Measurements from ENCODE around the gene DPEP1. TPM values are rescaled to one million over a fixed set of nuclear protein-coding genes. Genes with fewer than 3 reads are reported as not detected.

DPEP1 gene
- total RNA-seq, 2 donors from 2014 or later: not detected

- Histone ChIP-seq H3K27me3 (replicated peaks; ENCODE audit: insufficient read depth) (no peaks in the 10 kb centered on the region), H3K4me1 (ENCODE audit: control insufficient read depth in 1 of 2, low read depth in 2 of 2) (peaks cover 0 to 4% of the 10 kb centered on the region in 2 donors), H3K4me3 (no peak overlapping the region), H3K27ac (no peak overlapping the region), H3K36me3 (no peaks in the 10 kb centered on the region), H3K9me3 (no peaks in the 10 kb centered on the region)
- no peak for TF ChIP-seq CTCF (IDR thresholded peaks at IDR 0.05)
- ATAC-seq (ENCODE audit: insufficient number of reproducible peaks, low FRiP score, low read depth) (no peak), DNase-seq (ENCODE audit: low spot score) (no peak)
Measured at GRCh38 chr16:89596957-89597649, 16.3 kb upstream of the DPEP1 start.

DNA sequence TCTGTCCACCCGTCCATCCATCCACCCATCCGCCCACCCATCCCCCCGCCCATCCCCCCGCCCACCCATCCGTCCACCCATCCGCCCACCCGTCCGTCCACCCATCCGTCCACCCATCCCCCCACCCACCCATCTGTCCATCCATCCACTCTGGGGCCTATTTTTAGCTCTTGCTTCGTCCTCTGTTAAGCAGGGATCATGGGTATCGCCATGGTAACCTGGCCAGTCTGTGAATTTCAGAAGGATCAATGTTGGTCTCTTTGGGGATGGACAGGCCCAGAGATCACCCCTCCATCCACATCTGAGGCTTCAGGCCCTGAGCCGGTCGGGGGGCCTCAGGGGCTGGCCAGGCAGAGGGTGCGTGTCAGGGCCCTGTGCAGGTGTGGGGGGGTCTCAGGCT is 15.2 kb upstream of the DPEP1 start:
- ATAC-seq (ENCODE audit: insufficient number of reproducible peaks, low FRiP score, low read depth) (no peak), DNase-seq (ENCODE audit: low spot score) (no peak)
- H3K4me3 ChIP-seq: no peak overlapping the region
- TF ChIP-seq CTCF (IDR thresholded peaks at IDR 0.05): no peak
- no peak overlapping the region for H3K27ac ChIP-seq
- no peaks in the 10 kb centered on the region for H3K27me3 ChIP-seq (replicated peaks; ENCODE audit: insufficient read depth)
- H3K36me3 ChIP-seq: no peaks in the 10 kb centered on the region
- H3K9me3 ChIP-seq: no peaks in the 10 kb centered on the region
- H3K4me1 ChIP-seq (ENCODE audit: control insufficient read depth in 1 of 2, low read depth in 2 of 2): peaks cover 4 to 13% of the 10 kb centered on the region in 2 donors

GRCh38 chr16:89599451-89599858 is 14.0 kb upstream of the DPEP1 start:
- ATAC-seq (ENCODE audit: insufficient number of reproducible peaks, low FRiP score, low read depth) (no peak), DNase-seq (ENCODE audit: low spot score) (no peak)
- Histone ChIP-seq H3K4me1 (ENCODE audit: control insufficient read depth in 1 of 2, low read depth in 2 of 2) (peaks cover 4 to 13% of the 10 kb centered on the region in 2 donors), H3K4me3 (no peak overlapping the region), H3K27me3 (replicated peaks; ENCODE audit: insufficient read depth) (no peaks in the 10 kb centered on the region), H3K36me3 (no peaks in the 10 kb centered on the region), H3K9me3 (no peaks in the 10 kb centered on the region), H3K27ac (no peak overlapping the region)
- TF ChIP-seq CTCF (IDR thresholded peaks at IDR 0.05): no peak

DNA sequence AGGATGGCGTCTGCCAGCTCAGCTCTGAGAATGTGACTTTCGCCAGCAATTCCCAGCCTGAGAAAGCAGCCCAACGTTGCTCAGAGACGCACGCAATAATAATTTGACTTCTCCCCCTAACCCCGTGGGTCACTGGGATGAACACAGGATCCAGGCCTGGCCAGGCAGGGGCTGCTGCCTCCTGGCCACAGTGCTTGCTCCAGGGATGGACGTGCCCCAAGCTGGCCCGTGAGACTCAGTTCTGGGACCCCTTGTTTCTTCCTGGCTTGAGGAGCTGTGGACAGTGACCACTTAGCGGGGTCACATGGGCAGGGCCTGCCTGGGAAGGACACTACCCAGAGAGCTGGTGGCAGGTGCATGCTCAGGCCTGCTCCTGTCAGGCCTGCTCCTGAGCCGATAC is 13.5 kb upstream of the DPEP1 start:
- H3K9me3 ChIP-seq: no peaks in the 10 kb centered on the region
- peaks cover 4 to 13% of the 10 kb centered on the region in 2 donors for H3K4me1 ChIP-seq (ENCODE audit: control insufficient read depth in 1 of 2, low read depth in 2 of 2)
- no peak overlapping the region for H3K4me3 ChIP-seq
- H3K27ac ChIP-seq: no peak overlapping the region
- ATAC-seq (ENCODE audit: insufficient number of reproducible peaks, low FRiP score, low read depth) (no peak), DNase-seq (ENCODE audit: low spot score) (no peak)
- H3K27me3 ChIP-seq (replicated peaks; ENCODE audit: insufficient read depth): no peaks in the 10 kb centered on the region
- TF ChIP-seq CTCF (IDR thresholded peaks at IDR 0.05): no peak
- no peaks in the 10 kb centered on the region for H3K36me3 ChIP-seq

DNA sequence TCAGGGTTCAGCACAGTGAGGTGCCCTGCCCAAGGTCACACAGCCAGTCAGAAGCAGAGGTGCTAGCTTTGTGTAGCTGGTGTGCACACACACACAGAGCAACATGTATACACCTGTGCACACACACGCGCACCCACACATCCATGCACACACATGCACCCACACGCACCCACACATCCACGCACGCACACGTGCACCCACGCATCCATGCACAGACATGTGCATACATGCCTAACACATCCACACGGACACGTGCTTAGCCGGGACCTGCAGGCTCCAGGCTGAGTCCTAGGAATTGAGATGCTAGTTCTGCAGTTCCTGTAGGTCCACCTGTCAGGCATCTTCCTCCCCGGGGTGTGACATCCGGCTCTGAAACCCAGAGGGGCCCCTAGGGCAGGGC is 13.0 kb upstream of the DPEP1 start:
- Histone ChIP-seq H3K36me3 (no peaks in the 10 kb centered on the region), H3K27ac (no peak overlapping the region), H3K4me3 (no peak overlapping the region), H3K27me3 (replicated peaks; ENCODE audit: insufficient read depth) (no peaks in the 10 kb centered on the region), H3K4me1 (ENCODE audit: control insufficient read depth in 1 of 2, low read depth in 2 of 2) (peaks cover 4 to 13% of the 10 kb centered on the region in 2 donors), H3K9me3 (no peaks in the 10 kb centered on the region)
- TF ChIP-seq CTCF (IDR thresholded peaks at IDR 0.05): no peak
- ATAC-seq (ENCODE audit: insufficient number of reproducible peaks, low FRiP score, low read depth) (no peak), DNase-seq (ENCODE audit: low spot score) (no peak)

Data from thoracic aorta (tissue), 2 donors.